ENCODE data around the gene TMPRSS6. TPM values are rescaled to one million over a fixed set of nuclear protein-coding genes. Genes with fewer than 3 reads are reported as not detected.

TMPRSS6 gene
- total RNA-seq, 1 experiment from 2014 or later, result 0.39 TPM

GRCh38 chr22:37049224-37049623 lies 60.3 kb downstream of the TMPRSS6 start:
- no peak overlapping the region for H3K4me3 ChIP-seq (replicated peaks in 1 of 2; ENCODE audit: low read depth in 1 of 2, low read length in 2 of 2)
- no peak overlapping the region for H3K27ac ChIP-seq (ENCODE audit: low read depth, low read length)
- H3K4me1 ChIP-seq (ENCODE audit: control insufficient read depth in 1 of 2, insufficient read depth in 2 of 2, low read length in 2 of 2), result peaks cover 5 to 26% of the 10 kb centered on the region in 2 experiments; a peak in 3 of 4 replicates
- H3K9ac ChIP-seq (ENCODE audit: low read length), result no peak overlapping the region
- intact Hi-C loops (cut with micrococcal nuclease), result no loop called here
- H3K79me2 ChIP-seq (ENCODE audit: insufficient read depth, low read length), result no peaks in the 10 kb centered on the region
- ChIA-PET POLR2A (no interaction called here), CTCF (no interaction called here), RAD21 (ENCODE audit: low non-redundant PET in 1 of 2, low total read pairs in 2 of 2, uncharacterized antibody in 2 of 2, unreplicated experiment in 2 of 2) (no interaction called here)
- no peak for TF ChIP-seq ZBTB33 (IDR thresholded peaks at IDR 0.05; ENCODE audit: extremely low read depth, insufficient replicate concordance, low read length)
- no peak for TF ChIP-seq POLR2A (IDR thresholded peaks at IDR 0.05; ENCODE audit: borderline replicate concordance, extremely low read depth, insufficient read depth, insufficient read length)
- no peaks in the 10 kb centered on the region for H3K9me3 ChIP-seq (ENCODE audit: control insufficient read depth in 1 of 2, insufficient read depth in 1 of 2, low read depth in 1 of 2, low read length in 2 of 2)
- ATAC-seq, result no peak
- H3K36me3 ChIP-seq (ENCODE audit: control insufficient read depth in 1 of 2, insufficient read depth in 2 of 2, low read length in 2 of 2), result no peaks in the 10 kb centered on the region
- no peaks in the 10 kb centered on the region for H3K27me3 ChIP-seq (ENCODE audit: insufficient read depth, low read length)
- no peak overlapping the region for H3K4me2 ChIP-seq (ENCODE audit: low read length)
- no peak overlapping the region for H2AFZ ChIP-seq (ENCODE audit: low read depth, low read length, poor library complexity, severe bottlenecking)
- BruUV-seq (replicated peaks), result no TSS peak
- no peaks in the 10 kb centered on the region for H3K9me2 ChIP-seq (ENCODE audit: insufficient read depth)
- no peaks in the 10 kb centered on the region for H4K20me1 ChIP-seq (ENCODE audit: insufficient read depth)
- no peak for DNase-seq (ENCODE audit: low read depth, low spot score)

- Histone ChIP-seq H3K9me3 (ENCODE audit: control insufficient read depth in 1 of 2, insufficient read depth in 1 of 2, low read depth in 1 of 2, low read length in 2 of 2) (no peaks in the 10 kb centered on the region), H4K20me1 (ENCODE audit: insufficient read depth) (no peaks in the 10 kb centered on the region), H3K9ac (ENCODE audit: low read length) (no peak overlapping the region), H3K4me3 (replicated peaks in 1 of 2; ENCODE audit: low read depth in 1 of 2, low read length in 2 of 2) (no peak overlapping the region), H2AFZ (ENCODE audit: low read depth, low read length, poor library complexity, severe bottlenecking) (no peak overlapping the region), H3K4me2 (ENCODE audit: low read length) (no peak overlapping the region), H3K4me1 (ENCODE audit: control insufficient read depth in 1 of 2, insufficient read depth in 2 of 2, low read length in 2 of 2) (peaks cover 10 to 36% of the 10 kb centered on the region in 2 experiments; a peak in 3 of 4 replicates), H3K27me3 (ENCODE audit: insufficient read depth, low read length) (no peaks in the 10 kb centered on the region), H3K36me3 (ENCODE audit: control insufficient read depth in 1 of 2, insufficient read depth in 2 of 2, low read length in 2 of 2) (no peaks in the 10 kb centered on the region), H3K27ac (ENCODE audit: low read depth, low read length) (no peak overlapping the region), H3K9me2 (ENCODE audit: insufficient read depth) (no peaks in the 10 kb centered on the region), H3K79me2 (ENCODE audit: insufficient read depth, low read length) (no peaks in the 10 kb centered on the region)
- RAD21 ChIA-PET (ENCODE audit: low non-redundant PET in 1 of 2, low total read pairs in 2 of 2, uncharacterized antibody in 2 of 2, unreplicated experiment in 2 of 2), result no interaction called here
- BruUV-seq (replicated peaks), result no TSS peak
- CTCF ChIA-PET, result no interaction called here
- DNase-seq (ENCODE audit: low read depth, low spot score) (no peak), ATAC-seq (no peak)
- POLR2A ChIA-PET, result no interaction called here
- intact Hi-C loops (cut with micrococcal nuclease), result no loop called here
- TF ChIP-seq MAX (IDR thresholded peaks at IDR 0.05), result no peak
- no peak for TF ChIP-seq CTCF (IDR thresholded peaks at IDR 0.05 in 2 of 3, conservative IDR thresholded peaks at IDR 0.05 in 1 of 3; ENCODE audit: borderline replicate concordance in 1 of 3, insufficient read depth in 1 of 3, low read depth in 2 of 3, low read length in 2 of 3)
- no peak for TF ChIP-seq FOSL1 (IDR thresholded peaks at IDR 0.05; ENCODE audit: low read depth)
- no peak for TF ChIP-seq ATF3 (IDR thresholded peaks at IDR 0.05)
- no peak for TF ChIP-seq SP1 (IDR thresholded peaks at IDR 0.05; ENCODE audit: low read depth)
- no peak for TF ChIP-seq EZH2phosphoT487 (IDR thresholded peaks at IDR 0.05; ENCODE audit: borderline replicate concordance)
- TF ChIP-seq EGR1 (IDR thresholded peaks at IDR 0.05; ENCODE audit: low read depth), result no peak
- TF ChIP-seq TCF7L2 (IDR thresholded peaks at IDR 0.05; ENCODE audit: borderline replicate concordance, extremely low read depth, insufficient read depth, insufficient read length), result no peak
- TF ChIP-seq CEBPB (IDR thresholded peaks at IDR 0.05; ENCODE audit: low read depth), result no peak
- no peak for TF ChIP-seq REST (IDR thresholded peaks at IDR 0.05; ENCODE audit: low read depth)
Measured at GRCh38 chr22:37048133-37048532, 61.4 kb downstream of the TMPRSS6 start.

All from HCT116 (cell line).